NCI-H1436 (cell line): Measurements from ENCODE around the gene GNG12.
A peak's percentile ranks its signal among the peaks of the same experiment; 100 is the strongest.

Source experiments
- DNase-seq: peaks from one replicate; lab custom pipeline; 2025; lab: John Stamatoyannopoulos, UW

The GNG12 gene

GRCh38 chr1:67785847-67786753 is 47.2 kb downstream of the GNG12 start:
- no peak for DNase-seq

- no peak for DNase-seq
Measured at GRCh38 chr1:67784545-67785186, 48.6 kb downstream of the GNG12 start.

- no peak for DNase-seq
Measured at GRCh38 chr1:67780637-67781036, 52.6 kb downstream of the GNG12 start.

GRCh38 chr1:67777440-67777839 is 55.8 kb downstream of the GNG12 start:
- DNase-seq = no peak

- no peak for DNase-seq
Measured at GRCh38 chr1:67777016-67777415, 56.3 kb downstream of the GNG12 start.

GRCh38 chr1:67773462-67773861 is 59.8 kb downstream of the GNG12 start:
- DNase-seq = no peak

- no peak for DNase-seq
Measured at GRCh38 chr1:67771749-67772148, 61.5 kb downstream of the GNG12 start.

- no peak for DNase-seq
Measured at GRCh38 chr1:67771152-67771551, 62.1 kb downstream of the GNG12 start.

- DNase-seq = no peak
Measured at GRCh38 chr1:67769633-67770256, 63.5 kb downstream of the GNG12 start.

- DNase-seq = no peak
Measured at GRCh38 chr1:67768480-67768879, 64.8 kb downstream of the GNG12 start.

GRCh38 chr1:67767103-67767782 is 66.0 kb downstream of the GNG12 start:
- DNase-seq = no peak

- peak; percentile 61 for DNase-seq
Measured at GRCh38 chr1:67766141-67766978, 66.9 kb downstream of the GNG12 start.

GRCh38 chr1:67764633-67765032 is 68.6 kb downstream of the GNG12 start:
- DNase-seq = no peak

GRCh38 chr1:67761730-67762129 is 71.5 kb downstream of the GNG12 start:
- no peak for DNase-seq

- DNase-seq = no peak
Measured at GRCh38 chr1:67761091-67761490, 72.2 kb downstream of the GNG12 start.

- peak; percentile 49 for DNase-seq
Measured at GRCh38 chr1:67760030-67760821, 73.0 kb downstream of the GNG12 start.

GRCh38 chr1:67759692-67760029 is 73.6 kb downstream of the GNG12 start:
- no peak for DNase-seq

GRCh38 chr1:67759066-67759465 is 74.2 kb downstream of the GNG12 start:
- no peak for DNase-seq

- DNase-seq = peak; percentile 61
Measured at GRCh38 chr1:67755619-67756018, 77.6 kb downstream of the GNG12 start.

- DNase-seq = no peak
Measured at GRCh38 chr1:67755160-67755559, 78.1 kb downstream of the GNG12 start.

GRCh38 chr1:67754526-67754920 is 78.7 kb downstream of the GNG12 start:
- DNase-seq = no peak
